ENCODE results near the gene ZNF175. TPM values are rescaled to one million over a fixed set of nuclear protein-coding genes. Genes with fewer than 3 reads are reported as not detected.

The ZNF175 gene
- total RNA-seq, 4 donors from 2014 or later = 4.1 to 17.8 (median 9.3) TPM

GRCh38 chr19:51541458-51542357 is 29.4 kb upstream of the ZNF175 start:
- intact Hi-C loops (cut with DNase I; ENCODE audit: low total_unique reads) = no loop called here
- H3K36me3 ChIP-seq = no peaks in the 10 kb centered on the region
- no peak overlapping the region for H3K4me3 ChIP-seq
- no peak for TF ChIP-seq CTCF (IDR thresholded peaks at IDR 0.05)
- TF ChIP-seq POLR2A (IDR thresholded peaks at IDR 0.05) = no peak
- no peaks in the 10 kb centered on the region for H3K9me3 ChIP-seq
- H3K4me1 ChIP-seq = no peaks in the 10 kb centered on the region
- no peaks in the 10 kb centered on the region for H3K27me3 ChIP-seq
- DNase-seq = no peak
- no peak overlapping the region for H3K27ac ChIP-seq

GRCh38 chr19:51542699-51543098 is 28.4 kb upstream of the ZNF175 start:
- TF ChIP-seq CTCF (IDR thresholded peaks at IDR 0.05) (no peak), POLR2A (IDR thresholded peaks at IDR 0.05) (no peak)
- Histone ChIP-seq H3K4me3 (no peak overlapping the region), H3K4me1 (no peaks in the 10 kb centered on the region), H3K36me3 (no peaks in the 10 kb centered on the region), H3K9me3 (no peaks in the 10 kb centered on the region), H3K27ac (no peak overlapping the region), H3K27me3 (no peaks in the 10 kb centered on the region)
- DNase-seq = no peak
- intact Hi-C loops (cut with DNase I; ENCODE audit: low total_unique reads) = no loop called here

- Histone ChIP-seq H3K36me3 (no peaks in the 10 kb centered on the region), H3K4me1 (no peaks in the 10 kb centered on the region), H3K27ac (no peak overlapping the region), H3K4me3 (no peak overlapping the region), H3K9me3 (no peaks in the 10 kb centered on the region), H3K27me3 (no peaks in the 10 kb centered on the region)
- no peak for TF ChIP-seq CTCF (IDR thresholded peaks at IDR 0.05)
- no peak for TF ChIP-seq POLR2A (IDR thresholded peaks at IDR 0.05)
- intact Hi-C loops (cut with DNase I; ENCODE audit: low total_unique reads) = no loop called here
- no peak for DNase-seq
Measured at GRCh38 chr19:51544038-51544437, 27.0 kb upstream of the ZNF175 start.

GRCh38 chr19:51546107-51546649 is 24.9 kb upstream of the ZNF175 start:
- H3K27me3 ChIP-seq = no peaks in the 10 kb centered on the region
- no peaks in the 10 kb centered on the region for H3K4me1 ChIP-seq
- H3K4me3 ChIP-seq = no peak overlapping the region

More at GRCh38 chr19:51546107-51546649, 24.9 kb upstream of the ZNF175 start:
- Histone ChIP-seq H3K27ac (no peak overlapping the region), H3K9me3 (no peaks in the 10 kb centered on the region), H3K36me3 (no peaks in the 10 kb centered on the region)
- intact Hi-C loops (cut with DNase I; ENCODE audit: low total_unique reads) = no loop called here
- no peak for DNase-seq
- TF ChIP-seq CTCF (IDR thresholded peaks at IDR 0.05) = no peak
- TF ChIP-seq POLR2A (IDR thresholded peaks at IDR 0.05) = no peak
